ENCODE data around the gene HHATL.

The HHATL gene

DNA sequence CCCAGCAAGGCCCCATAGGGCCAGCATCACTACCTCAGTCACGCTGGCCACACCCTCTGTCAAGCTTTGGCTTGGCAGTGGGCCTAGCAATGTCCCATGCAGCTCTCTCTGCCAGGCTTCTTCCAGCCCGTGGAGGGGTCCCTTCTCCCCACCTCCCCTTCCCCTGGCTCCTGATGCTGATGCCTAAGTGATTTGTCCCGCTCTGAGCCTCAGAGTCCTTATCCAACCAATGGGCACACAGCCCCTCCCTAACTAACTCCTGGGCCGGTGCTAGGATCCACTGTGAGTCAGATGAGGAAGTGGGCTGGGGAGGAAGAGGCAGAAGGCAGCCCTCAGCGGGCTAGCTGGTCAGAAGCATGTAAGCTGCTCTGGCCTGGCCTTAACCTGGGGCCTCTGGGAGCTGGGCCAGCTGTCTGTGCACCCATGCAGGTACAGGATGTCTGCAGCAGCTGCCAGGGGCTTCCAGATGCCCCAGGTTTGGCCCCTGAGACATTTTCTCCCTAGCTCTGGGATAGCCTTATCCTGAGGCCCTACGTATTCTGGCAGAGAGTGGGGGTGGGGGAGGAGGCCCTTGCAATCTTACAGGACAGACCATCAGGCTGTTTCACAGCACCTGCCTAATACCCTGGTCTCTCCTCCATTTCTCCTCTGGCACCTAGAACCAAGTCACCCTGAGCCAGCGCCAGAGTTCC lies 49.8 kb downstream of the HHATL start:
- TF ChIP-seq CTCF (IDR thresholded peaks at IDR 0.05; ENCODE audit: low read depth, low read length): no peak
- peak overlapping the region; percentile 78 for H3K4me3 ChIP-seq (ENCODE audit: low read depth, low read length)

DNA sequence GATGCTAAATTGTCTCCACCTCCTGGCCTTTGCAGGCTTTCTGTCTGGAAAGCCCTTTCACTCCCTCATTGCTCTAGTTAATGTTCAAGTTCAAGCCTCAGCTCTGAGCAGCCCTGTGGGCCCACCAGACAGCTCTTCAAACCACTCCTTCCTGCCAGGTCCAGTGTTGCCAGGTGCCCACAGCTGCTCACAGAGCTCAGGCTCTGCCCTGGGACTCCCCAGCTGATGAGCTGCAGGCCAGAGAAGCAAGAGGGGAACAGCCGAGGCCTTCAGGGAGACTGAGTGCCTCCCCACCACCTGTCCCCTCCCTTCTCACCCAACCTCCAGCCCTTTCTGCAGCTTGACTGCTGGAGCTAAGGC lies 50.4 kb downstream of the HHATL start:
- no peak for TF ChIP-seq CTCF (IDR thresholded peaks at IDR 0.05; ENCODE audit: low read depth, low read length)
- peak overlapping the region; percentile 78 for H3K4me3 ChIP-seq (ENCODE audit: low read depth, low read length)

GRCh38 chr3:42651248-42652091 lies 51.1 kb downstream of the HHATL start:
- peak overlapping the region; percentile 3; the same call in 1 of the 2 replicates for H3K4me3 ChIP-seq (ENCODE audit: low read depth, low read length)
- no peak for TF ChIP-seq CTCF (IDR thresholded peaks at IDR 0.05; ENCODE audit: low read depth, low read length)

DNA sequence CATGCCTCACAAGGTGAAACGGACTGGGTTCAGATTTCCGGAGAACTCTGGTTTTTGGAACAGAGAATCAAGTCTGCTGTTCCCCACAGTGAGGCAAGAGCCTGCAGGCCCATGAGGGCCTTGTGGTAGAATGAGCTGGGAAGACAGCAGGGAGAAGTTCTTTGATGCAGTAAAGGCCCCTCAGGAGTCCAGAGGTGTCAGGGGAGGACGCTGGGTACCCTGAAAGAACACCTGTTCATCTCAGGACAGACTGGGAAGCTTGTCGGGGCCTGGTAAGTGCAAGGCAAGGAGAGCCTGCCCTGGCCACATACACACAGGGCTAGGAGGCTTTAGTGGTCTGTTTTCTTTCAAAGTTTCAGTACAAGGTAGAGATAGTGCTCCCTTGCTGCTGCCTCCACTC lies 52.8 kb downstream of the HHATL start:
- TF ChIP-seq CTCF (IDR thresholded peaks at IDR 0.05; ENCODE audit: low read depth, low read length): no peak

DNA sequence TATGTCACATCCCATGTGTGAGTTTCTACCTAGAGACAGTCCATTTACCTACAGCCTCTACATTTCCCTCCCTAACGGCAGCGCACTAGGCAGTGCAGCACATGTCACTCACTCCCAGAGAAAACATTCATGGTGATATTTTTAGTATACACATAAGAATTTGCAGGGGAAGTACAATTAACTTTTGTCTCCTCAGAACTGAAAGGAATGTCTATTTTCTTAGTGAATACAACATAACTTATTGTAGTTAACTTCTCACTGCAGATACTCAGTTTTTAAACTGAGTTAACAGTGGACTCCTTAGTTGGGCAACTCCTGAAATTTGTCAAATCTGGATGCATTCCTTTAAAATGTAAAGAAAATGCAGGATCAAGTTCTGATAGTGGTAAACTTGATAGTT lies 53.6 kb downstream of the HHATL start:
- TF ChIP-seq CTCF (IDR thresholded peaks at IDR 0.05; ENCODE audit: low read depth, low read length): no peak
- no peak overlapping the region for H3K4me3 ChIP-seq (ENCODE audit: low read depth, low read length)

More for the DNA sequence above, 52.8 kb downstream of the HHATL start:
- no peak overlapping the region for H3K4me3 ChIP-seq (ENCODE audit: low read depth, low read length)

DNA sequence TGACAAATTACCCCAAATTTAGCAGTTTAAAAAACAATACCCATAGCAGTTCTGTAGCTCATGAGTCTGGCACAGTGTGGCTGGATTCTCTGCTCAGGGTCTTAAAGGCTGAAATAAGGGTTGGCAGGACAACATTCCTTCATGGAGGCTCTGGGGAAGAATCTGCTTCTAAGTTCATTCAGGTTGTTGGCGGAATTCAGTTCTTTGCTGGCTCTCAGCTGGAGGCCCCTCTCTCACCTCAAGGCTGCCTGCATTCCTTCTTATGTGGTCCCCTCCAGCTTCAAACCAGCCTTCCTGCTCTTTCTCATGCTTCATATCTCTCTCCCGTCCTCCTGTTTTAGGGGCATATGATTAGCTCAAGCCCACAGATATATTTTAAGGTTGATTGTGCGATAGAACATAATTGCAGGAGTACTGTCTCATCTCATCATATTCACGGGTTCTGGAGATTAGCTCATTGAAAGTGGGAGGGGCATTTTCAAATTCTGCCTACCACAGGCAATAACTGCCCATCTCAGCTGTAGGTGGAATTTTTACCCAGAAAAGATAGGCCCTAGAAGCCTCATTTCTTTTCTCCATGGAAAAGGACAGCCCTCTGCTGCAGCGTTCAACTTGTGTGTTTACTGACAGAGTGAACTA lies 54.7 kb downstream of the HHATL start:
- no peak overlapping the region for H3K4me3 ChIP-seq (ENCODE audit: low read depth, low read length)
- no peak for TF ChIP-seq CTCF (IDR thresholded peaks at IDR 0.05; ENCODE audit: low read depth, low read length)
